A549 (cell line): ENCODE measurements around the gene C5orf58.

ENCODE experiments used
- CTCF ChIP-seq: fragments of >200 bp; sonication (Bioruptor Twin); formaldehyde crosslinking; IDR thresholded peaks from 3 replicates; pipeline ENCODE4 v1.5.1; 2016
- POLR2A ChIP-seq: IDR thresholded peaks from 2 replicates; pipeline ENCODE4 v1.6.1; 2012; ENCODE audit warnings: mild to moderate bottlenecking, low read length
- RNF2 ChIP-seq: fragments of 200-600 bp; sonication (generic); IDR thresholded peaks from 2 replicates; pipeline ENCODE4 v1.6.1; 2016; ENCODE audit warnings: low read depth, mild to moderate bottlenecking, antibody characterized with exemption, moderate library complexity, borderline replicate concordance
- ZFP36 ChIP-seq: fragments of 450-650 bp; IDR thresholded peaks from 2 replicates; pipeline ENCODE4 v1.6.1; 2014; ENCODE audit warnings: borderline replicate concordance; ENCODE audit not compliant: partially characterized antibody

DNA sequence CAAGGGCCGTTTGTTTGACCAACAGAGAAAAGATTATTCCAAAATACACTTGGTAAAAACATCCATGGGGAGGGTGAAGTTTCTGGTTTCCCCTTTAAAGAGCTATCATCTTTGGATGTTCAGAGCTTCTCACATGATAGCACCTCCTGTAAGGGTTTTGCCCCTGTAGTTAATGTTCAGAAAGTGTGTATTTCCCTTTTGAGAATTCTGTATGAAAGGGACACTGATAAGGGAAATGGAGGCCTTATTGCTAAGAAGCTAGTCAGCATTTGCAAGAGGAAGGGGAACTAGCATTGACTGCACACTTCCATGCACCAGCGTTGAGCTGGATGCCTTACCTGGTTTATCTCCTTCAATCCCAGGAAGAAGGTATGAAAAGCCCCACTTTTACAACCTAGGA lies 31.5 kb upstream of the C5orf58 start:
- TF ChIP-seq RNF2 (no peak), POLR2A (no peak), CTCF (no peak), ZFP36 (no peak)
